ENCODE measurements around the gene MYH15. TPM values are rescaled to one million over a fixed set of nuclear protein-coding genes. Genes with fewer than 3 reads are reported as not detected.

Gene MYH15
- total and polyA plus RNA-seq, 2 of the 8 experiments (the other 6 are each of a cell fraction or from before 2014, with no cell fraction given), result under 0.01 TPM; not detected in 1

- TF ChIP-seq, protein P1, sequence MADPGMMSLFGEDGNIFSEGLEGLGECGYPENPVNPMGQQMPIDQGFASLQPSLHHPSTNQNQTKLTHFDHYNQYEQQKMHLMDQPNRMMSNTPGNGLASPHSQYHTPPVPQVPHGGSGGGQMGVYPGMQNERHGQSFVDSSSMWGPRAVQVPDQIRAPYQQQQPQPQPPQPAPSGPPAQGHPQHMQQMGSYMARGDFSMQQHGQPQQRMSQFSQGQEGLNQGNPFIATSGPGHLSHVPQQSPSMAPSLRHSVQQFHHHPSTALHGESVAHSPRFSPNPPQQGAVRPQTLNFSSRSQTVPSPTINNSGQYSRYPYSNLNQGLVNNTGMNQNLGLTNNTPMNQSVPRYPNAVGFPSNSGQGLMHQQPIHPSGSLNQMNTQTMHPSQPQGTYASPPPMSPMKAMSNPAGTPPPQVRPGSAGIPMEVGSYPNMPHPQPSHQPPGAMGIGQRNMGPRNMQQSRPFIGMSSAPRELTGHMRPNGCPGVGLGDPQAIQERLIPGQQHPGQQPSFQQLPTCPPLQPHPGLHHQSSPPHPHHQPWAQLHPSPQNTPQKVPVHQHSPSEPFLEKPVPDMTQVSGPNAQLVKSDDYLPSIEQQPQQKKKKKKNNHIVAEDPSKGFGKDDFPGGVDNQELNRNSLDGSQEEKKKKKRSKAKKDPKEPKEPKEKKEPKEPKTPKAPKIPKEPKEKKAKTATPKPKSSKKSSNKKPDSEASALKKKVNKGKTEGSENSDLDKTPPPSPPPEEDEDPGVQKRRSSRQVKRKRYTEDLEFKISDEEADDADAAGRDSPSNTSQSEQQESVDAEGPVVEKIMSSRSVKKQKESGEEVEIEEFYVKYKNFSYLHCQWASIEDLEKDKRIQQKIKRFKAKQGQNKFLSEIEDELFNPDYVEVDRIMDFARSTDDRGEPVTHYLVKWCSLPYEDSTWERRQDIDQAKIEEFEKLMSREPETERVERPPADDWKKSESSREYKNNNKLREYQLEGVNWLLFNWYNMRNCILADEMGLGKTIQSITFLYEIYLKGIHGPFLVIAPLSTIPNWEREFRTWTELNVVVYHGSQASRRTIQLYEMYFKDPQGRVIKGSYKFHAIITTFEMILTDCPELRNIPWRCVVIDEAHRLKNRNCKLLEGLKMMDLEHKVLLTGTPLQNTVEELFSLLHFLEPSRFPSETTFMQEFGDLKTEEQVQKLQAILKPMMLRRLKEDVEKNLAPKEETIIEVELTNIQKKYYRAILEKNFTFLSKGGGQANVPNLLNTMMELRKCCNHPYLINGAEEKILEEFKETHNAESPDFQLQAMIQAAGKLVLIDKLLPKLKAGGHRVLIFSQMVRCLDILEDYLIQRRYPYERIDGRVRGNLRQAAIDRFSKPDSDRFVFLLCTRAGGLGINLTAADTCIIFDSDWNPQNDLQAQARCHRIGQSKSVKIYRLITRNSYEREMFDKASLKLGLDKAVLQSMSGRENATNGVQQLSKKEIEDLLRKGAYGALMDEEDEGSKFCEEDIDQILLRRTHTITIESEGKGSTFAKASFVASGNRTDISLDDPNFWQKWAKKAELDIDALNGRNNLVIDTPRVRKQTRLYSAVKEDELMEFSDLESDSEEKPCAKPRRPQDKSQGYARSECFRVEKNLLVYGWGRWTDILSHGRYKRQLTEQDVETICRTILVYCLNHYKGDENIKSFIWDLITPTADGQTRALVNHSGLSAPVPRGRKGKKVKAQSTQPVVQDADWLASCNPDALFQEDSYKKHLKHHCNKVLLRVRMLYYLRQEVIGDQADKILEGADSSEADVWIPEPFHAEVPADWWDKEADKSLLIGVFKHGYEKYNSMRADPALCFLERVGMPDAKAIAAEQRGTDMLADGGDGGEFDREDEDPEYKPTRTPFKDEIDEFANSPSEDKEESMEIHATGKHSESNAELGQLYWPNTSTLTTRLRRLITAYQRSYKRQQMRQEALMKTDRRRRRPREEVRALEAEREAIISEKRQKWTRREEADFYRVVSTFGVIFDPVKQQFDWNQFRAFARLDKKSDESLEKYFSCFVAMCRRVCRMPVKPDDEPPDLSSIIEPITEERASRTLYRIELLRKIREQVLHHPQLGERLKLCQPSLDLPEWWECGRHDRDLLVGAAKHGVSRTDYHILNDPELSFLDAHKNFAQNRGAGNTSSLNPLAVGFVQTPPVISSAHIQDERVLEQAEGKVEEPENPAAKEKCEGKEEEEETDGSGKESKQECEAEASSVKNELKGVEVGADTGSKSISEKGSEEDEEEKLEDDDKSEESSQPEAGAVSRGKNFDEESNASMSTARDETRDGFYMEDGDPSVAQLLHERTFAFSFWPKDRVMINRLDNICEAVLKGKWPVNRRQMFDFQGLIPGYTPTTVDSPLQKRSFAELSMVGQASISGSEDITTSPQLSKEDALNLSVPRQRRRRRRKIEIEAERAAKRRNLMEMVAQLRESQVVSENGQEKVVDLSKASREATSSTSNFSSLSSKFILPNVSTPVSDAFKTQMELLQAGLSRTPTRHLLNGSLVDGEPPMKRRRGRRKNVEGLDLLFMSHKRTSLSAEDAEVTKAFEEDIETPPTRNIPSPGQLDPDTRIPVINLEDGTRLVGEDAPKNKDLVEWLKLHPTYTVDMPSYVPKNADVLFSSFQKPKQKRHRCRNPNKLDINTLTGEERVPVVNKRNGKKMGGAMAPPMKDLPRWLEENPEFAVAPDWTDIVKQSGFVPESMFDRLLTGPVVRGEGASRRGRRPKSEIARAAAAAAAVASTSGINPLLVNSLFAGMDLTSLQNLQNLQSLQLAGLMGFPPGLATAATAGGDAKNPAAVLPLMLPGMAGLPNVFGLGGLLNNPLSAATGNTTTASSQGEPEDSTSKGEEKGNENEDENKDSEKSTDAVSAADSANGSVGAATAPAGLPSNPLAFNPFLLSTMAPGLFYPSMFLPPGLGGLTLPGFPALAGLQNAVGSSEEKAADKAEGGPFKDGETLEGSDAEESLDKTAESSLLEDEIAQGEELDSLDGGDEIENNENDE (IDR thresholded peaks at IDR 0.05; ENCODE audit: insufficient replicate concordance, low read length), result no peak
- TF ChIP-seq, protein P2, sequence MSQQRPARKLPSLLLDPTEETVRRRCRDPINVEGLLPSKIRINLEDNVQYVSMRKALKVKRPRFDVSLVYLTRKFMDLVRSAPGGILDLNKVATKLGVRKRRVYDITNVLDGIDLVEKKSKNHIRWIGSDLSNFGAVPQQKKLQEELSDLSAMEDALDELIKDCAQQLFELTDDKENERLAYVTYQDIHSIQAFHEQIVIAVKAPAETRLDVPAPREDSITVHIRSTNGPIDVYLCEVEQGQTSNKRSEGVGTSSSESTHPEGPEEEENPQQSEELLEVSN (IDR thresholded peaks at IDR 0.05), result no peak
- TF ChIP-seq EP300 (IDR thresholded peaks at IDR 0.05; ENCODE audit: borderline replicate concordance in 1 of 2, low read depth in 2 of 2, low read length in 2 of 2) (no peak), JUND (IDR thresholded peaks at IDR 0.05; ENCODE audit: low read length) (no peak), POU5F1 (IDR thresholded peaks at IDR 0.05; ENCODE audit: low read depth, low read length) (no peak), SIX5 (IDR thresholded peaks at IDR 0.05; ENCODE audit: low read depth, low read length) (no peak), RBBP5 (IDR thresholded peaks at IDR 0.05; ENCODE audit: borderline replicate concordance, low read depth, low read length) (no peak), HDAC6 (IDR thresholded peaks at IDR 0.05; ENCODE audit: low read depth, low read length) (no peak)
Measured at GRCh38 chr3:108468577-108468976, 41.8 kb downstream of the MYH15 start (continued).
